Subcutaneous adipose tissue (tissue), 4 donors: Measurements from ENCODE around the gene FAM131C. TPM values are rescaled to one million over a fixed set of nuclear protein-coding genes. Genes with fewer than 3 reads are reported as not detected.

Source experiments
- CTCF ChIP-seq: fragments of 450-650 bp; IDR thresholded peaks from one replicate; pipeline ENCODE4 v1.5.1; 2016; ENCODE audit warnings: low read depth, mild to moderate bottlenecking, control low read depth, antibody characterized with exemption, moderate library complexity
- total RNA-seq, 4 donors: library from RNA; depleted of rRNA; stranded (reverse); fragments of >200 nt; gene quantifications; one replicate each; pipeline ENCODE4 v1.1.0, GENCODE V29; 2016

The FAM131C gene
- total RNA-seq, 4 donors from 2014 or later: 0.51 TPM; not detected in 3

GRCh38 chr1:16013220-16013907, 60.1 kb downstream of the FAM131C start:
- no peak for TF ChIP-seq CTCF

- TF ChIP-seq CTCF: no peak
These were observed 60.7 kb downstream of the FAM131C start for GRCh38 chr1:16012590-16013219.

- no peak for TF ChIP-seq CTCF
These were observed 61.4 kb downstream of the FAM131C start for GRCh38 chr1:16011936-16012589.

GRCh38 chr1:16010837-16011236, 62.6 kb downstream of the FAM131C start:
- TF ChIP-seq CTCF: no peak

- TF ChIP-seq CTCF: no peak
These were observed 63.8 kb downstream of the FAM131C start for GRCh38 chr1:16009678-16010077.

GRCh38 chr1:16009030-16009460, 64.4 kb downstream of the FAM131C start:
- no peak for TF ChIP-seq CTCF

Other genes with a start within 250 kb of the FAM131C start
- gene SPEN, start 225.9 kb downstream of the FAM131C start, total RNA-seq: 10 to 100 TPM; 44.0 to 83.3 (median 67.1) TPM
- 10 to 100 TPM; 21.6 to 42.0 (median 25.4) TPM for gene ZBTB17, start 97.5 kb downstream of the FAM131C start, total RNA-seq
- not detected for gene SRARP, start 69.4 kb downstream of the FAM131C start, total RNA-seq
- gene HSPB7, start 55.6 kb downstream of the FAM131C start, total RNA-seq: 100 to 1,000 TPM in 3 of 4 donors, 10 to 100 TPM in 1; 32.3 to 429 (median 122) TPM
- gene CLCNKA, start 51.6 kb downstream of the FAM131C start, total RNA-seq: 1 to 10 TPM in 1 of 4 donors, under 1 TPM in 1, not detected in 2; 0.66 to 1.5 TPM
- under 1 TPM in 2 of 4 donors, not detected in 2; 0.17 to 0.44 TPM for gene CLCNKB, start 29.9 kb downstream of the FAM131C start, total RNA-seq
- 10 to 100 TPM in 1 of 4 donors, 1 to 10 TPM in 3; 3.6 to 20.3 (median 7.3) TPM for gene EPHA2, start 82.4 kb upstream of the FAM131C start, total RNA-seq
- 10 to 100 TPM in 1 of 4 donors, 1 to 10 TPM in 3; 1.1 to 16.0 (median 3.3) TPM for gene ARHGEF19, start 139.0 kb upstream of the FAM131C start, total RNA-seq
- 1 to 10 TPM; 1.0 to 3.4 (median 2.3) TPM for gene CPLANE2, start 163.5 kb upstream of the FAM131C start, total RNA-seq